ENCODE results near the gene AUTS2.

Gene AUTS2

GRCh38 chr7:70777251-70777650 is 1179.0 kb downstream of the AUTS2 start:
- no peak for DNase-seq (ENCODE audit: low spot score)

- DNase-seq (ENCODE audit: low spot score) = no peak
Measured at GRCh38 chr7:70778585-70778984, 1180.3 kb downstream of the AUTS2 start.

DNA sequence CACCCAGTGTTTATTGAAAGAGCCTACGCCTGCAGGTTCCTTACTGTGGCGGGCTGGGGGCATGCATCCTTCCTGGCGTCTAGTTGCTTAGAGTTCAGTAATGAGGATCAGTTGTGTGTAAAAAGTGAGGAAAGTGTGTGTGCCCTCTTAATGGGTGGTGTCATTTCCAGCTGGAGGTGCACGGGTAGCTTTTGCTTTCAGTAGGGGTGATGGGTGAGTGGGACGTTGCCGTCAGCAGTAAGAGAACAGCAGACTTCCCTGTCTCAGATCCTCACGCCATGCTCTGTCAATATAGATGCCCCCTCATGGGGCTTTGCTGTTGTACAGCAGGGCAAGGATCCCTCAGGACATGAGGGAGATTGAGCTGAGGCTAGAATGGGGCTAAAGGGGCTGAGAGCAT is 1181.0 kb downstream of the AUTS2 start:
- DNase-seq (ENCODE audit: low spot score) = no peak

DNA sequence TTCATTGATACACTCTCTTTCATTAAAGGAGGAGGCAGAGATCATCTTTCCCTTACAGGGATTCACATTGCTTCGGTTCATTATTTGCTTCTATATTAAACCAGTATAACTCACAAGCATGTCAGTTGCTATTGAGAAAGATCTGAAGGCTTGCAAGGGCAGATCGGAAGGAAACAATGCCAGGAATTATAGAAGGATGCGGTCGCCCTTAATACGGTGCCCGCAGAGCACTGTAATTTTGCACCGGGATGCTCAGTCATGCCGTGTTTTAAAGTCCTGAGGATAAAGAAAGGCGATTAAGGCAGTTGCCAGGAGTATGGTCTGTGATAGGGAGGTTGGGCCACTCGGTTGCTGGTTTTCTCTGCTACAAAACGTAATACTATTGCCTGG is 1183.6 kb downstream of the AUTS2 start:
- DNase-seq (ENCODE audit: low spot score) = no peak

GRCh38 chr7:70782796-70783195 is 1184.5 kb downstream of the AUTS2 start:
- no peak for DNase-seq (ENCODE audit: low spot score)

DNA sequence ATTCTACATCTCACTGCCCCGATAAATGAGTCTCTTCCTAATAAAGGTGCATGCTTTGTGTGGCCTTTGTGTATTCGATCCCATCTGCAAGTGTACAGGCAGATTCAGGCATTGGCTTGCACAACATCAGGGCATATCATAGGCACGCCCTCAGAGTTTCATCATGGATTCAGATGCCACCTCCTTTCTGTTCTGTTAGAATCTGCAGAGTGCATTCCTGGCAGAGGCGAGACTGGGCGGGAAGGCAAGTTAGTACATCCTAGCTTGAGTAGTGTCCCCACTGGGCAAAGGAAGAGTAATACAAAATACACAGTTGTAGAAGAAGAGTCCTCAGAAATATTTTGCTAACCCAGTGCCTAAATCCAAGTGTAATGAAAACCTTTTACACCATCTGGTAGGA is 1187.2 kb downstream of the AUTS2 start:
- no peak for DNase-seq (ENCODE audit: low spot score)

DNA sequence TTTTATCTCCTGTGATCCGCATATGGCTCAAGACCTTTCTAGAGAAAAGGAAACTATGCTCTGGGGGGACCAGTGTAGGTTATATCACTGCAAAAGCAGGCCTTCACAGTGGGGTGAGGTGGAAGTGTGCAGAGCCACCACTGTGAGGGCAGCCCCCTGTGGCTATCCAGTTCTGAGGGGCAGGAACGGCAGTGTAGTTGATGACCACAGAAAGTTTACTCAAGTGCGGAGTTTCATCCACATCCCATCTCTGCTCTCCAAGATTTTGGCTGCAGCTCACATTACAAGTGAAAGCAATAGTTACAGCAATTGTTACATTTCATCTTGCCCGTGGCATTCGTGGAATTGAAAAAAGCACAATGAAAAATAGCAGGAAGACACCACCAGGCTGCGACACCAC is 1187.8 kb downstream of the AUTS2 start:
- DNase-seq (ENCODE audit: low spot score) = no peak

DNA sequence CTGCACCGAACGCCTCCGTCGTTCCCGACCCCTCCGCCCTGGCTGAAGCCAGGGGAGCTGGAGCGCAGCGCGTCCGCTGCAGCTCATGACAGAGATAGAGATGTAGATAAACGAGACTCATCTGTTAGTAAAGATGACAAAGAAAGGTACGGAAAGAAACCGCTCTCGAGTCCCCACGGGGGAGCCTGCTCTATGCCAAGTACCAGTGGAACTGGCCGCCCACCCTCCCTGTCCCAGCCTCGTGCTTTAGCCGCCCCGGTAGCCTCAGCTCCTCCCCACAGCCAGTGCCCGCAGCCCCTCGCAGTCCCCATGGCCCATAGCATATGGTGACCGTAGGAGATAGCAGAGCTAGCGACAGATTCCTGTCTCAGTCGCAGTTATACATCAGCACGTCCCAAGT is 1189.0 kb downstream of the AUTS2 start:
- DNase-seq (ENCODE audit: low spot score) = no peak

- no peak for DNase-seq (ENCODE audit: low spot score)
Measured at GRCh38 chr7:70787771-70788170, 1189.5 kb downstream of the AUTS2 start.

GRCh38 chr7:70788276-70788675 is 1190.0 kb downstream of the AUTS2 start:
- DNase-seq (ENCODE audit: low spot score) = no peak

DNA sequence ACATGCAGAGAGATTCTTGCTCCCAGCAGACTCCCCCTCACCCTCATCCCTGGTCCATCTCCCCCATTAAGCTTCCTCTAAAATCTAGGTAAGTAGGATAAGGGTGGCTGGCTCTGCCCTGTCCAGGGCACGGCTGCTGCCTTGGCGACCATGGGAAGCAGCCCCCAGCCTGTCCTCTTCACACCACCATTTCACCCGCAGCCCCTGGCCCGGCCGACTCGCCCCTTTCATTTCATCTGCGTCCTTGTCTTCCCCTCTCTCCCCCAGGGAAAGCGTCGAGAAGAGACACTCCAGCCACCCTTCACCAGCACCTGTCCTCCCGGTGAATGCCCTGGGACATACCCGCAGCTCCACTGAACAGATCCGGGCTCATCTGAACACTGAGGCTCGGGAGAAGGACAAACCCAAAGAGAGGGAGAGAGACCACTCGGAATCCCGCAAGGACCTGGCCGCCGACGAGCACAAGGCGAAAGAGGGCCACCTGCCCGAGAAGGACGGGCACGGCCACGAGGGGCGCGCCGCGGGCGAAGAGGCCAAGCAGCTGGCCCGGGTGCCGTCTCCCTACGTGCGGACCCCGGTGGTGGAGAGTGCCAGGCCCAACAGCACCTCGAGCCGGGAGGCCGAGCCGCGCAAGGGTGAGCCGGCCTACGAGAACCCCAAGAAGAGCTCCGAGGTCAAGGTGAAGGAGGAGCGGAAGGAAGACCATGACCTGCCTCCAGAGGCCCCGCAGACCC is 1191.4 kb downstream of the AUTS2 start:
- DNase-seq (ENCODE audit: low spot score) = no peak

- DNase-seq (ENCODE audit: low spot score) = no peak
Measured at GRCh38 chr7:70790215-70791073, 1192.2 kb downstream of the AUTS2 start.

DNA sequence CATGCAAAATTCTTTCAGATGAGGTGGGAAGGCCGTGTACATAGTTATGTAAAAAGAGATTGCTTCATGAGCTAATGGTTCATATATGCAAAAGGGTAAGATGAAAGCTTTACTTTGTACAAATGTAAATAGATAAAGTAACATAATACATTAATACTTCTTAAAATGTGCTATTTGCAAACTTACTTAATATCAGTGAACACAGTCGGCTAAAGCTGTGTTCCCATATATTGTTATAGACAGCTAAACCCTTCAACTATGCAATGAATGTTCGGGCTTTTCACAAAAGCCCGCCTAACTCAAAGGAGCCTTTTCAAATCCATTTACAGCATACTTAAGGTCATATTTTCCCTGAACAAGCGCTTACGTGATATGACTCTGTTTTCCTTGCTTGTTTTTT is 1193.1 kb downstream of the AUTS2 start:
- no peak for DNase-seq (ENCODE audit: low spot score)

GRCh38 chr7:70793060-70793459 is 1194.8 kb downstream of the AUTS2 start:
- no peak for DNase-seq (ENCODE audit: low spot score)

GRCh38 chr7:70793821-70794220 is 1195.5 kb downstream of the AUTS2 start:
- DNase-seq (ENCODE audit: low spot score) = no peak

GRCh38 chr7:70794962-70795361 is 1196.7 kb downstream of the AUTS2 start:
- DNase-seq (ENCODE audit: low spot score) = no peak

DNA sequence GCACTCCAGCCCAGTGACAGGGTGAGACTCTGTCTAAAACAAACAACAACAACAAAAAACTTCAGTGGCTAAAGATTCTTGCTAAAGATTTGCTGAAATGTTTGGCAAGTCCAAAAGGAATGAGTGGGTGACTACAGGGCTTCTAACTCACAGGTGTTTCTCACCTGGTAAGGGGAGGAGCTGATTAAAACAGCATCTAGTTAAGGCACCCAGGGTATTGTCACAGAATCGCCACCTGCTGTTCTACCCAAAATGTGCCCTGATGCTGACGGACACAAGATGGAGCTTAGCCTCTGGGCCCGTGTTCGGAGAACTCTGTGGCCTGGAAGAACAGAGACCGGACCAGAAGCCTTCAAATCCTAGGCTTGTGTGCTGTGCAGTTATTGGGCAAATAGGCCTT is 1197.7 kb downstream of the AUTS2 start:
- DNase-seq (ENCODE audit: low spot score) = no peak

DNA sequence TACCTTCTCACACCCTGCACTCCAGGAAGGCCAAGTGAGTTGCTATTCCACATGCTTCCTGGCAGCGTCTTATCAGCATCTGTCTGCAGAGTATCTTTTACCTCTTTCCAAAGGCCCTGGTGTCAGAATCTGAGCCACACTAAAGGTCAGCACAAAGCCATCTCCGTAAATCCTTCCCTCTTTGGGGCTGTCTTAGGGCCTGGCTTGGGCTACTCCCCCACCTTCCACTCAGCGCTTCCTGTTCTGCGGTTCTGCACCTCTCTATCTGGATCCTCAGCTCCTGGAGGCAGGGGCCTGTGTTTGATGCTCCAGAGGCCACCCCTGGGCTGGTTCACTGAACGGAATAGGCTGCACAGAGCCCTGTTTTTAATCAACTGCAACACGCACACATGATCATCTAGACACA is 1198.8 kb downstream of the AUTS2 start:
- no peak for DNase-seq (ENCODE audit: low spot score)

GRCh38 chr7:70799841-70800405 is 1201.6 kb downstream of the AUTS2 start:
- DNase-seq (ENCODE audit: low spot score) = no peak

DNA sequence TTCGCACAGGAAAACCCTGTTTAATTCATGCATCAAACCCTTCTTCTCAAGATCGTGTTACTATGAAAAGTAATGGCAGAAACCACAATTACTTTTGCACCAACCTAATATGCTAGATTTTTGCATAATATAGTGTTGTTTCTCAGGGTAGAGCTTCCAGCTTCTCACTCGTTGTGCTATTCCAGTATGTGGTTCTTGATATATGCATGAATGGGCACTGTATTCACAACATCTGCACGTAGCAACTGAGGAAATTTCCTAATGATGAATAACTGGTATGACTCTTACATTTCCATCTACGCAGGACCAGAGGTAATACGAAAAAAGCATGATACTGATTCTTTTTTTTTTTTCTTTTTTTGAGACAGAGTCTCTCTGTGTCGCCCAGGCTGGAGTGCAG is 1207.1 kb downstream of the AUTS2 start:
- DNase-seq (ENCODE audit: low spot score) = no peak

GRCh38 chr7:70807650-70808049 is 1209.4 kb downstream of the AUTS2 start:
- DNase-seq (ENCODE audit: low spot score) = no peak

- DNase-seq (ENCODE audit: low spot score) = no peak
Measured at GRCh38 chr7:70808876-70809275, 1210.6 kb downstream of the AUTS2 start.

GRCh38 chr7:70810558-70811139 is 1212.4 kb downstream of the AUTS2 start:
- no peak for DNase-seq (ENCODE audit: low spot score)

Data from D341Med (cell line).